ENCODE data around the gene SLF1.

DNA sequence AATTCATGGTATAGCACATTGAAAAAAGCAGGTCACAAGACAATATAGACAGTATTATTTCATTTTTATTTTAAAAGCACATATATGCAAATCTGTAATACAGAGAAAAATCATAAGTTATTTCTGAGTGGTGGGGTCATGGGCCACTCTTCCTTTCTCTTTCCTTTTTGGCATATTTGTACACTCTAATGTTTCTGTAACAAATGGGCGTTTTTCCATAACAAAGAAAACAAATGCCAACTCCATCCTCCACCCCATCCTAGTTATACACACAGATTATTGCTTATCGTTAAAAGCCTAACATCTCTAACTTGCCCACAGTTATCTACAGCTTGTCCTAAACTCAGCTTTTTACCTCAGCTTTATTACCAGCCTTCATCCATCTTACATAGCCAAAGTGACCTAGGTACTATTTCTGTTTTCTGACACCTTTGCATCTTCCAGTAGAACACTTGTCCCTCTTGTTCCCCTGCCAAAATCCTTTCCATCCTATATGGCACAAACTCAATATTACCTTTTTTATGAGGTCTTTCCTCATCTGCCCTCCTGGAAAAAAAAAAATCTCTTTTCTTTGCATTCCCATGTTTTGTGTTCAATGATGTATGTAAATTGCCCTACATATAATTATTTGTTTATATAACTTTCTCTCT is 4.2 kb upstream of the SLF1 start:
- TF ChIP-seq, protein P1, sequence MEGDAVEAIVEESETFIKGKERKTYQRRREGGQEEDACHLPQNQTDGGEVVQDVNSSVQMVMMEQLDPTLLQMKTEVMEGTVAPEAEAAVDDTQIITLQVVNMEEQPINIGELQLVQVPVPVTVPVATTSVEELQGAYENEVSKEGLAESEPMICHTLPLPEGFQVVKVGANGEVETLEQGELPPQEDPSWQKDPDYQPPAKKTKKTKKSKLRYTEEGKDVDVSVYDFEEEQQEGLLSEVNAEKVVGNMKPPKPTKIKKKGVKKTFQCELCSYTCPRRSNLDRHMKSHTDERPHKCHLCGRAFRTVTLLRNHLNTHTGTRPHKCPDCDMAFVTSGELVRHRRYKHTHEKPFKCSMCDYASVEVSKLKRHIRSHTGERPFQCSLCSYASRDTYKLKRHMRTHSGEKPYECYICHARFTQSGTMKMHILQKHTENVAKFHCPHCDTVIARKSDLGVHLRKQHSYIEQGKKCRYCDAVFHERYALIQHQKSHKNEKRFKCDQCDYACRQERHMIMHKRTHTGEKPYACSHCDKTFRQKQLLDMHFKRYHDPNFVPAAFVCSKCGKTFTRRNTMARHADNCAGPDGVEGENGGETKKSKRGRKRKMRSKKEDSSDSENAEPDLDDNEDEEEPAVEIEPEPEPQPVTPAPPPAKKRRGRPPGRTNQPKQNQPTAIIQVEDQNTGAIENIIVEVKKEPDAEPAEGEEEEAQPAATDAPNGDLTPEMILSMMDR (conservative IDR thresholded peaks at IDR 0.05; ENCODE audit: low read depth in 2 of 2), result no peak
- TF ChIP-seq EZH2 (IDR thresholded peaks at IDR 0.05; ENCODE audit: low read depth, unreplicated experiment) (no peak), EZH2phosphoT487 (IDR thresholded peaks at IDR 0.05; ENCODE audit: unreplicated experiment) (no peak), POLR2AphosphoS5 (IDR thresholded peaks at IDR 0.05; ENCODE audit: low read depth) (no peak), JUNB (IDR thresholded peaks at IDR 0.05; ENCODE audit: unreplicated experiment) (no peak), CREB1 (CRISPR knock-in tag; IDR thresholded peaks at IDR 0.05; ENCODE audit: low read depth) (no peak), ZNF462 (CRISPR knock-in tag; IDR thresholded peaks at IDR 0.05) (no peak), ZNF114 (CRISPR knock-in tag; IDR thresholded peaks at IDR 0.05) (no peak), NANOG (IDR thresholded peaks at IDR 0.05; ENCODE audit: borderline replicate concordance) (no peak)
- TF ChIP-seq, protein P2, sequence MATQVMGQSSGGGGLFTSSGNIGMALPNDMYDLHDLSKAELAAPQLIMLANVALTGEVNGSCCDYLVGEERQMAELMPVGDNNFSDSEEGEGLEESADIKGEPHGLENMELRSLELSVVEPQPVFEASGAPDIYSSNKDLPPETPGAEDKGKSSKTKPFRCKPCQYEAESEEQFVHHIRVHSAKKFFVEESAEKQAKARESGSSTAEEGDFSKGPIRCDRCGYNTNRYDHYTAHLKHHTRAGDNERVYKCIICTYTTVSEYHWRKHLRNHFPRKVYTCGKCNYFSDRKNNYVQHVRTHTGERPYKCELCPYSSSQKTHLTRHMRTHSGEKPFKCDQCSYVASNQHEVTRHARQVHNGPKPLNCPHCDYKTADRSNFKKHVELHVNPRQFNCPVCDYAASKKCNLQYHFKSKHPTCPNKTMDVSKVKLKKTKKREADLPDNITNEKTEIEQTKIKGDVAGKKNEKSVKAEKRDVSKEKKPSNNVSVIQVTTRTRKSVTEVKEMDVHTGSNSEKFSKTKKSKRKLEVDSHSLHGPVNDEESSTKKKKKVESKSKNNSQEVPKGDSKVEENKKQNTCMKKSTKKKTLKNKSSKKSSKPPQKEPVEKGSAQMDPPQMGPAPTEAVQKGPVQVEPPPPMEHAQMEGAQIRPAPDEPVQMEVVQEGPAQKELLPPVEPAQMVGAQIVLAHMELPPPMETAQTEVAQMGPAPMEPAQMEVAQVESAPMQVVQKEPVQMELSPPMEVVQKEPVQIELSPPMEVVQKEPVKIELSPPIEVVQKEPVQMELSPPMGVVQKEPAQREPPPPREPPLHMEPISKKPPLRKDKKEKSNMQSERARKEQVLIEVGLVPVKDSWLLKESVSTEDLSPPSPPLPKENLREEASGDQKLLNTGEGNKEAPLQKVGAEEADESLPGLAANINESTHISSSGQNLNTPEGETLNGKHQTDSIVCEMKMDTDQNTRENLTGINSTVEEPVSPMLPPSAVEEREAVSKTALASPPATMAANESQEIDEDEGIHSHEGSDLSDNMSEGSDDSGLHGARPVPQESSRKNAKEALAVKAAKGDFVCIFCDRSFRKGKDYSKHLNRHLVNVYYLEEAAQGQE (IDR thresholded peaks at IDR 0.05; ENCODE audit: unreplicated experiment), result no peak
- TF ChIP-seq, protein P3, sequence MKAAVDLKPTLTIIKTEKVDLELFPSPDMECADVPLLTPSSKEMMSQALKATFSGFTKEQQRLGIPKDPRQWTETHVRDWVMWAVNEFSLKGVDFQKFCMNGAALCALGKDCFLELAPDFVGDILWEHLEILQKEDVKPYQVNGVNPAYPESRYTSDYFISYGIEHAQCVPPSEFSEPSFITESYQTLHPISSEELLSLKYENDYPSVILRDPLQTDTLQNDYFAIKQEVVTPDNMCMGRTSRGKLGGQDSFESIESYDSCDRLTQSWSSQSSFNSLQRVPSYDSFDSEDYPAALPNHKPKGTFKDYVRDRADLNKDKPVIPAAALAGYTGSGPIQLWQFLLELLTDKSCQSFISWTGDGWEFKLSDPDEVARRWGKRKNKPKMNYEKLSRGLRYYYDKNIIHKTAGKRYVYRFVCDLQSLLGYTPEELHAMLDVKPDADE (IDR thresholded peaks at IDR 0.05), result no peak

All from GM23338 (cell line).